Raji (cell line): Measurements from ENCODE around the gene COQ9.
A peak's percentile ranks its signal among the peaks of the same experiment; 100 is the strongest.

Experiments used
- POLR2A ChIP-seq: IDR thresholded peaks from 2 replicates; pipeline ENCODE4 v1.6.1; 2011; ENCODE audit warnings: low read depth, low read length, control low read depth; ENCODE audit not compliant: insufficient read depth

COQ9 gene

DNA sequence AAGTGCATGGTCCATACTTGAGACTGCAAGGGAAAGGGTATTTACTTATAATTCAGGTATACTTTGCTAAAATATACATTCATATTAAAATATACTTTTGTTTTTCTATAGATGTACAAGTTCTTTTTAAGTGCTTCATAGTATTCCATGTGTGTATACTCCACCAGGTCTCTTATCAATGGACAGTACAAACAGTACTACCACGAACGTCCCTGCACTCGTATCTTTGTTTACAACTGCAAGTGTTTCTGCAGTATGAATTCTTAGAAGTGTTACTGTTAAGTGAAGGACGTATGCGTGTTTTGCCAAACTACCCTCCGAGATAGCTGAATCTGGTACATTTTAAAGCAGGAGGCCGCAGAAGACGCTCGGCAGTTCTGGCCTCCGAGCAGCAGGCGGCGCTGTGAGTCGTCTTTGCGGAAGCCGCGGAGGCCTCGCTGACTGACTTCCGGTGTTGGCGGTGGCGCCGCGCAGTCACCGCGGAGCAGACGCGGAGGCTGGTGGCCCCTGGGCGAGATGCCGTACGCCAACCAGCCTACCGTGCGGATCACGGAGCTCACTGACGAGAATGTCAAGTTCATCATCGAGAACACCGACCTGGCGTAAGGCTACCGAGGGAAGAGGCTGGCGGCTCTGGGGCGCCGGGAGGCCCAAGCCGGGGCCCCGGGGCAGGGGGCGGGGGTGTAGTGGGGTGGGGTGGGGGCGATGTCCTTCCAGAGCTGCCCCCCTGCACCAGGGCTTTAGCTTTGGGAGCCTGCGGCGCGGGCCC lies 15.1 kb downstream of the COQ9 start, which contains the start of gene POLR2C:
TSS of gene POLR2C (plus strand) at position 471 of the 769 bp plus-strand sequence. CDS start at position 517, 46 bp downstream.
- TF ChIP-seq POLR2A, result peak; percentile 99

DNA sequence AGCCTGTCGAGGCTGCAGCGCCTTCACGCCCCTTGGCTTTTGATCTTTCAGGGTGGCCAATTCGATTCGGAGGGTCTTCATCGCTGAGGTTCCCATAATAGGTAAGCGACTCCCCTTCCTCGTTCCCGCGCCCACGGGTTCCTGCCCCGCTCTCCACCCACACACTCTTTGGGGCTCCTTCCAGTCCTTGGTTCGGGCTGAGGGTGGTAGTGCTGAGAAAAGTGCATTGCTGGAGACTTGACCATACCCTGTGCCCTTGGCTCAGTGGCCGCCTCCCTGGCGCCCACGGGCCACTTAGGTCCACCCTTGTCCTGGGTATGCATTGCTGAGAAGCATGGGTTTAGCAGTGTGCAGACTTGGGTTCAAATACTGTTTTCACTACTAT lies 15.7 kb downstream of the COQ9 start:
- no peak for TF ChIP-seq POLR2A

DNA sequence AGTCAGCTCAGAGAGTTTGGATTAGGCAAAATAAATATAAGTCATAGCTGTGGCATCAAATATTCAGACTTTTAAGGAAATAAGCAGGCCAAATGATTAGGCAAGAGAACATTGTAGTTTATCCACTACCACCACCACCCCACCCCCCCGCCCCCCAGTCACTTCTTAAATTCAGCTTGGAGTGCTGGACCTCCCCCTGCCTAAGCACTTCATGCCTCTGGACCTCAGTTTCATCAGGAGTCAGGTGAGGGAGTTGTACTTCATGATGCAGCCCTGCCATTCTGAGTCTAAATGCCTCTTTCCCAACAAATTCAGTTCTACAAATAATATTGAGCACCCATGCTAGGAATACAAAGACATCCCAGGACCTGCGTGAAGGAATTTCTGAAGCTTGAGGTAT lies 17.2 kb downstream of the COQ9 start:
- no peak for TF ChIP-seq POLR2A

DNA sequence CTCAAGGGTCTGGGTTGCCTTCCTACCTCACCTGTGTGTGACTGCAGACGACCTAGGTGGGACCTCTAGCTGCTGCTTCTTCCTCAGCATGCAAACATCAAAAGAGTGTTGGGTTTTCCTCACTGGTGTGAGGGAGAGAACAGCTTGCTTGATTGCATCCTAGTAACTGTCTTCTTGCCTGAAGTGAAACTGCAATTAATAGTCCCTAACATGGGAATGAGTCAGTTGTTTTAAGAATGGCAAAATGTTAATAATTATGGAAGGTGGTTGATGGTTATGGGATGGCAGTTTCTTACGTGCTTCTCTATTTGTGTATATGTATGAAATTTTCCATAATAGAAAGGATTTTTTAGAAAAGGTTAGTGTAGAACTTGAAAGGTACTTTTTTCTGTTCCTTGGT lies 21.1 kb downstream of the COQ9 start:
- no peak for TF ChIP-seq POLR2A

DNA sequence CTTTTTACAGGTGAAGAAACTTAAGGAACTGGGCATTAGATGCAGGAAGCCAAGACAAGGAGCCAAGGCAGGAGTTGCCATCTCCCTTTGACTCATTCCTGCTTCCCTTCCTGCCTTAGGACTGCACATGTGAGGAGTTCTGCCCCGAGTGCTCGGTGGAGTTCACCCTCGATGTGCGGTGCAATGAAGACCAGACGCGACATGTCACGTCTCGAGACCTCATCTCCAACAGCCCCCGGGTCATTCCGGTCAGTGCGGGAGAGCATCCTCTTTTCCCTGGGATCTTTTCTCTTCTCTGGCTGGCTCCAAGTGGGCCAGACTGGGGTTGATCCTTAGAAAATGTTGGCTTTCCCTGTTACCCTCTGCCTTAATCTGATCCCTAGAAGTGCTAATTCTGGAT lies 21.8 kb downstream of the COQ9 start:
- TF ChIP-seq POLR2A, result no peak

DNA sequence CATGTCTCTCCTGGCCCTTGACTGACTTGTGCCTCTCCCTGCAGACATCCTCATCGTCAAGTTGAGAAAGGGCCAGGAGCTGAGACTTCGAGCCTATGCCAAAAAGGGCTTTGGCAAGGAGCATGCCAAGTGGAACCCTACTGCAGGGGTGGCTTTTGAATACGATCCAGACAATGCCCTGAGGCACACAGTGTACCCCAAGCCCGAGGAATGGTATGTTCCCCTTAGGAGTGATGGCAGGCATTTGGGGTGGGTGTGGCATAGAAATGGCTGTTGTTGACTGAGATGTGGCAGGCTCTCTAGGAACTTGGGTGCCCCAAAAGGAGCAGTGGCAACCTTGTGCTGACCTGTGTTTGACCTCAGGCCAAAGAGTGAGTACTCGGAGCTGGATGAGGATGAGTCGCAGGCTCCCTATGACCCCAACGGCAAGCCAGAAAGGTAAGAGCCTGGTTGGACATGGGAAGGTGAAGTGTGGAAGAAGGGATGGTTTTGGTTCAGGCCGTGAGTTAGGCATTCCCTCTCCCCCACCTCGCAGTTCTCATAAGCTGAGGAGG lies 22.7 kb downstream of the COQ9 start:
- no peak for TF ChIP-seq POLR2A

- no peak for TF ChIP-seq POLR2A
These were observed 23.4 kb downstream of the COQ9 start for GRCh38 chr16:57470711-57471110.

DNA sequence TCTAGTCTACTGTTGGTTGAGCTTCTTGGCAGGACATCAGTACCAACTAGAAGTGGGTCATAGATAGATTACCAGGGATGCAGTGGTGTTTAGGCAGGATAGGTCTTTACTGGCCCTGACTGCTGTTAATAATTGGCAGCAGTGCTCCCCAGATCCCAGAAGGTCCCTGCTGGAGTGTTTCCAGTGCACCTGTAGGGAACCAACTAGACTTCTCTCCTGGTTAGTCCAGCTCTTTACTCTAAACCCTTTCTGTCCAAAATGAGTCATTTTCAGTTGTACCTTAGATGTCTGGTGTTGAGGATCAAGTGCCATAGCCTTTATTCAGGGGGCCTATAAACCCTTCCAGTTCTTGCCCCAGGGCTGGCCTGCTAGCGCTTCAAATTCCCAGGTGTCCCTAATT lies 23.9 kb downstream of the COQ9 start:
- TF ChIP-seq POLR2A, result no peak

DNA sequence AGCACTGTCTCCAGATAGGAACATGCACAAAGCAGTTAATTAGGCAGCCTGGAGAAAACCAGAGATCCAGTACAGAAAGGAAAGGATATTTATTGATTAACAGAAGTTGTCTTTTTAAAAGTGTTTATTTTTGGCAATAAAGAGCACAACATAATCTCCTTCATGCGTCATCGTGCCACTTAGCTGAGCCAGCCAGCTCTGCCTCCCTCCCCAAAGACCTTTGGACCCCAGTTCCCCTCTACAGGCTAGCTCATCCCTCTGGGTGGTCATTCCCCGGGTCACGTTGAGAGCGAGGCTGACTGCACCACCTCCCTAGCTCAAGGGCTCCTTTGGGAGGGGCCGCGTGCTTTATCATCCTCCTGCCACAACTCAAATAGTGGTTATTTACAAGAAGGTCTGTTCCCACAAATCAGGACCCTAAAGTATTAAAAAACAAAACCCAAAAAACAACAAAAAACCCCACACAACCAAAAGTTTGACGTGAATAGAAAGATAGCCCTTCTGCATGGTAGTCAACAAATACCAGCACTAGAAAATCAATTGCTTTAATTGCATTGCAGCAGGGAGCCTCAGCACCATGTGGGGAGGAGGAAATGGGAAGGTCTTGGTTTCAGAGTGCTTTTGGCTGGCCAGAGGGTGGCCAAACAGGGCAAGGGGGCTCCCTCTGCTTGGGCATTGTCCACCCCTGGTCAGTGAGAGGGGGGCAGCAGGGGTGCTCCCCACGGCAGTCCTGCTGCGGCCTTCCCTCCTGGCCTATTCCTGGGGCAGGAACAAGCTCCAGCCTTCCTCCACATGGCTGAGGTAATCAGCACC lies 24.8 kb downstream of the COQ9 start:
- TF ChIP-seq POLR2A, result no peak

- no peak for TF ChIP-seq POLR2A
These were observed 25.4 kb downstream of the COQ9 start for GRCh38 chr16:57472665-57473060.

DNA sequence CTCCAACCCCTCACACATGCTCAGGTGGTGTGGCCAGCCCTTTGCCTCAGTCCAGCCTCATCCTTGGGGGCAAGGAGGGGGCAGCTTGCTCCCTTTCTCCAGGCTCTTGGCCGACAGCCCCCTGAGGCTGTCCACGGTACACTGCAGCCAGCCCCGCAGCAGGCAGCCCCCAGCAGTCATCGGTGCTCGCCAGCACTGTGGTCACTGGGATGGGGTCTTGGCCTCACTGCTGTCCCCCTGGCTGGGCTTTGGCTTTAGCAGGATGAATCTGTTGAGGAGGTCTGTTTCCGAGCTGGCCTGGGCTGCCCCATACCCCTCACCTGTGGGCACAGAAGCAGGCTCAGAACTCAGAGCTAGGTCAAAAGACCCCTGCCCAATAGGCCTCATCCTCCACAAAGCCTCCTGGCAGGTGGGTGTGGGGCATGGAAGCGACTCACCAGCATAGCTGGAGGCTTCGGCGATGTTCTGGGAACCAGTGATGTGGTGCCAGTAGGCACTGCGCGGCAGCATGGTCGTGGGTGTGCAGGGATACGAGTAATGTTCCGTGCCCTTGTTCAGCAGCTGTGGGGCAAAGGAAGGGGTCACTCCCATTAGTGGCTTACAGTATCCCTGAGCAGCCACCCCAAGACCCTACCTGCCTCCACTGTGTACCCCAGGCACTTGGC lies 26.0 kb downstream of the COQ9 start:
- no peak for TF ChIP-seq POLR2A

GRCh38 chr16:57473906-57474305 lies 26.6 kb downstream of the COQ9 start:
- no peak for TF ChIP-seq POLR2A

DNA sequence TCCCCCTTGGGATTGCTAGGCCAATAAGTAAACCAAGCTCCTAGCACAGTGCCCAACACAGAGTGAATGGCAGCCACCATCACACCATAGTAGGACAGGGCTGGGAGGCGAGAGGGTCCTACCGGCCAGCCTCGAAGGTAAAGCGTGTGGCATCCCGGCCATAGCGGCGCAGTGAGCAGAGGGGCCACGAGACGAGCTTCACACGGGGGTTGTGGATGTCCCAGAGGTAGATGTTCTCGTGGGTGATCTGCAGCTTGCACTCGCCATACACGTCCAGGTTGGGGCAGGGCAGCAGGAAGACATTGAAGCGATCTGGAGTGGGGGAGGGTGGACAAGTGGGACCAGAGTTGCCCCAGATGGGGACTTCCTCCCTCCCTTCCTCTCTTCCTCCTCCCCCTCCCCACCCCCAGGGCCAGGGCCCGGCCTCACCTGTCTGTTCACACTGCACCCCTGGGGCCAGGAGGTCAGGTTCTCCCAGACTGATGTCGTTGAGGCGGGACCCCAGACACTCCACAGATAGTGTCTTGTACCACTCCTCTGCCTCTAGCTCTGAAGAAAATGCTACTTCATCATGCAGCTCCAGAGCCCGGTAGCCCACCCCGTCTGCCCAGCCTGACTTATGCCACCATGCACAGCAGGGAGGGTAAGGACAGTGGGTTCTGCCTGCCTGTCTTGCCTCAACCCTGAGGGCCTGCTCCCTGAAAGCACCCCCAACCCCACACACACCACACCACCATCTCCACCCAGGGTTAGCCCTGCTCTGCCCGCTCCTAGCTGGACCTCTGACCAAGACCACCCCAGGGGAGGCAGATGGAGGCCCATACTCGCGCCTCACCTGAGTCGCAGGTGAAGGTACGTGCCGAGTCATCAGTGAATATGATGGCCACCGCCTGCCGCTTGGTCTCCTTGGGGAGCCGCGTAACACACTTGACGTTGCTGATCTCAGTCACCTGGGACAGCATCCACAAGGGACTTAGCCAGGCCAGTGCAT lies 27.7 kb downstream of the COQ9 start:
- TF ChIP-seq POLR2A, result no peak

- no peak for TF ChIP-seq POLR2A
These were observed 28.5 kb downstream of the COQ9 start for GRCh38 chr16:57475711-57476339.
